Measurements from ENCODE around the gene PDGFRA.
"Not testable (repeated sequence)": the region's sequence is repeated elsewhere in the genome, so short reads cannot be mapped to it uniquely, and the experiment has no call there.

The PDGFRA gene

GRCh38 chr4:54332542-54332941, 103.4 kb downstream of the PDGFRA start:
- no peak for TF ChIP-seq CTCF (IDR thresholded peaks at IDR 0.05; ENCODE audit: extremely low read depth, missing control alignments)
- no peak for DNase-seq (ENCODE audit: low spot score)

- no peak for DNase-seq (ENCODE audit: low spot score)
- no peak for TF ChIP-seq CTCF (IDR thresholded peaks at IDR 0.05; ENCODE audit: extremely low read depth, missing control alignments)
Observed at GRCh38 chr4:54333657-54334056, 104.6 kb downstream of the PDGFRA start.

- not testable (repeated sequence) for DNase-seq (ENCODE audit: low spot score)
Observed at GRCh38 chr4:54334769-54335168, 105.7 kb downstream of the PDGFRA start.

DNA sequence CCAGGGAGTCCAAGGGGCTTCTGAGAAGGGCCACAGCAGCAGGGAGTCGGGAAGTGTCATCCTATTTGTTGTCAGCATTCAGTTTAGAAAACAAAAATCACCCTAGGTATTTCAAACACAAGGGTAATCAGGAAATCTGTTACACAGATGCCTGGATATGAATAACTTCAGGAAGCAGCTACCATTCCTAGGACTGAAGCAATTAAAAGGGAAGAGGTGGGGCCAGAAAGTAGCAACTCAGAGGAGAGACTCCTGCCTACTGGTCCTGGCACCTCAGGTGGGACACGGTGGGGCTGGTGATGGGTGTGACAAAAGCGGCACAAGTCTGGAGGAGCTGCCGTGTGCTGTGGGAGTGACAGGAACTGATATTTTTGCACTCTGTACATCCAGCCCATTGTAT, 107.9 kb downstream of the PDGFRA start:
- no peak for TF ChIP-seq CTCF (IDR thresholded peaks at IDR 0.05; ENCODE audit: extremely low read depth, missing control alignments)
- no peak for DNase-seq (ENCODE audit: low spot score)

DNA sequence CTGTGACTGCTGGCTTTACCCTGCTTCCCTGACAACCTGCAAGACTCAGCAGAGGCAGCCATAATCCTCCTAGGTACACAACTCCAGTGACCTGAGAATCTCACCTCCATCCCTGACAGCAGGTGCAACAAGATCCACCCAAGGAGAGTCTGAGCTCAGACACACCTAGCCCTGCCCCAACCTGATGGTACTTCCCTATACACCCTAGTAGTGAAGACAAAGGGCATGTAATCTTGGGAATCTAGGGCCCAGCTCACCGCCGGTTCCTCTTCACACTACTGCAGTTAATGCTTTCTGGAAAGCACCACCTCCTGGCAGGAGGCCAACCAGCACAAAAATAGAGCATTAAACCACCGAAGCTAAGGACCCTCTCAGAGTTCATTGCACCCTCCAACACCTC, 113.0 kb downstream of the PDGFRA start:
- not testable (repeated sequence) for DNase-seq (ENCODE audit: low spot score)

Data from GM20000 (cell line).